ENCODE data around the gene PIP5K1B.

PIP5K1B gene

GRCh38 chr9:68740561-68740960 is 35.5 kb downstream of the PIP5K1B start:
- no peak for DNase-seq

- DNase-seq: no peak
These were observed 36.2 kb downstream of the PIP5K1B start for GRCh38 chr9:68741234-68741633.

- DNase-seq: no peak
These were observed 36.8 kb downstream of the PIP5K1B start for GRCh38 chr9:68741704-68742332.

- no peak for DNase-seq
These were observed 37.3 kb downstream of the PIP5K1B start for GRCh38 chr9:68742333-68742730.

- DNase-seq: no peak
These were observed 39.4 kb downstream of the PIP5K1B start for GRCh38 chr9:68744426-68744825.

- DNase-seq: no peak
These were observed 41.5 kb downstream of the PIP5K1B start for GRCh38 chr9:68746525-68746924.

GRCh38 chr9:68747043-68747533 is 42.0 kb downstream of the PIP5K1B start:
- no peak for DNase-seq

GRCh38 chr9:68749135-68749534 is 44.1 kb downstream of the PIP5K1B start:
- DNase-seq: no peak

- DNase-seq: no peak
These were observed 44.6 kb downstream of the PIP5K1B start for GRCh38 chr9:68749579-68750159.

GRCh38 chr9:68750255-68750654 is 45.2 kb downstream of the PIP5K1B start:
- no peak for DNase-seq

GRCh38 chr9:68750786-68751185 is 45.7 kb downstream of the PIP5K1B start:
- DNase-seq: no peak

- DNase-seq: no peak
These were observed 46.5 kb downstream of the PIP5K1B start for GRCh38 chr9:68751556-68751955.

GRCh38 chr9:68755051-68755450 is 50.0 kb downstream of the PIP5K1B start:
- no peak for DNase-seq

- no peak for DNase-seq
These were observed 50.7 kb downstream of the PIP5K1B start for GRCh38 chr9:68755752-68756151.

- DNase-seq: no peak
These were observed 55.1 kb downstream of the PIP5K1B start for GRCh38 chr9:68759981-68760673.

GRCh38 chr9:68760674-68761333 is 55.8 kb downstream of the PIP5K1B start:
- no peak for DNase-seq

- DNase-seq: no peak
These were observed 57.5 kb downstream of the PIP5K1B start for GRCh38 chr9:68762570-68762969.

- DNase-seq: no peak
These were observed 58.1 kb downstream of the PIP5K1B start for GRCh38 chr9:68763104-68763503.

- no peak for DNase-seq
These were observed 63.6 kb downstream of the PIP5K1B start for GRCh38 chr9:68768619-68769018.

- DNase-seq: no peak
These were observed 64.8 kb downstream of the PIP5K1B start for GRCh38 chr9:68769852-68770251.

- DNase-seq: no peak
These were observed 66.3 kb downstream of the PIP5K1B start for GRCh38 chr9:68771376-68771775.

GRCh38 chr9:68775003-68775730 is 70.1 kb downstream of the PIP5K1B start:
- no peak for DNase-seq

Data from stimulated activated CD8-positive, alpha-beta memory T cell treated with anti-CD3 and anti-CD28 coated beads, Interleukin-4, amount 100 ng/mL, for 48 hours (primary cell).